Colonic mucosa (tissue), 4 donors: ENCODE data around the gene STARD5. TPM values are rescaled to one million over a fixed set of nuclear protein-coding genes. Genes with fewer than 3 reads are reported as not detected.

Experiments
- DNase-seq: peaks from one replicate; pipeline ENCODE4 v3.0.0-alpha.2; 2020
- H3K27ac ChIP-seq: fragments of 200-600 bp; one replicate; pipeline ENCODE4 v1.8.0; 2021
- H3K27me3 ChIP-seq: fragments of 200-600 bp; one replicate; pipeline ENCODE4 v1.8.0; 2021
- H3K36me3 ChIP-seq: fragments of 200-600 bp; one replicate; pipeline ENCODE4 v1.8.0; 2021
- H3K4me1 ChIP-seq: fragments of 200-600 bp; one replicate; pipeline ENCODE4 v1.8.0; 2021; ENCODE audit warnings: mild to moderate bottlenecking
- H3K4me3 ChIP-seq: fragments of 200-600 bp; one replicate; pipeline ENCODE4 v1.8.0; 2021
- H3K9ac ChIP-seq, 2 donors: one replicate each; pipeline ENCODE4 v1.7.0; 2013; ENCODE audit warnings: control low read depth in 2 of 2, low read depth in 2 of 2, low read length in 2 of 2
- H3K9me3 ChIP-seq: fragments of 200-600 bp; one replicate; pipeline ENCODE4 v1.8.0; 2021
- intact Hi-C: fragments of 100-400 bp; cut with DNase I; formaldehyde crosslinking; loops from one replicate; pipeline ENCODE4 v1.14.1; 2022
- total RNA-seq, 2 donors: library from RNA; stranded (reverse); fragmentation: NEBNext Ultra II Directional in 1 of 2; extraction: Animal tissue kit (Norgen Biotek cat#: 25700) in 1 of 2; gene quantifications; one replicate each; pipeline ENCODE4 v1.2.1, GENCODE V29; 2021
- TF ChIP-seq, protein P1 (sequence below): fragments of 200-600 bp; IDR thresholded peaks from one replicate; pipeline ENCODE4 v1.8.0; 2022; ENCODE audit warnings: antibody characterized with exemption, mild to moderate bottlenecking
- donor health status: healthy.
- donor health status: DM: no; HTN: no; CAD: no.
- donor health status: DM: no; HTN: no; CAD: no.

Gene STARD5
- total RNA-seq, 2 donors from 2014 or later: 34.7 to 38.7 TPM

DNA sequence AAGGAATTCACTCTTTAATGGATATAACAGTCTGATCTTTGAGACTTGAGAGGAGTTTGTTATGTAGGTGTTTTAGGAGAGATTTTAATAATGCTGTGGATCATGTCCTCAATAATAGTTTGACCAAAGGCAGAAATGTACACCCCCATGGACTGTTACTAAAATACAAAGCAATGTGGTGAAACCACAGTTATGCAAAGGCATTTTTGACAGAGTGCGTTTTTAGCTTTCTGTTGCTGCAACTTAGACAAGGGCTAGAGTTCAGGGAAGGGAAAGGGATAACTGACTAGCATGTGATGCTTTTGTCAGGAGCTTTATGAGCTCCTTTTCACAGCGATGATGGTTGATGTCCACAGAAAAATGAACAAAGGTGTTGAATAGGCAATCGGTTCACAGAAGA lies 3.6 kb upstream of the STARD5 start:
- Histone ChIP-seq H3K4me3 (no peak overlapping the region), H3K27me3 (no peaks in the 10 kb centered on the region), H3K9me3 (no peaks in the 10 kb centered on the region), H3K4me1 (peaks cover 5% of the 10 kb centered on the region), H3K27ac (no peak overlapping the region), H3K36me3 (no peaks in the 10 kb centered on the region), H3K9ac (no peak overlapping the region)
- TF ChIP-seq, protein P1, sequence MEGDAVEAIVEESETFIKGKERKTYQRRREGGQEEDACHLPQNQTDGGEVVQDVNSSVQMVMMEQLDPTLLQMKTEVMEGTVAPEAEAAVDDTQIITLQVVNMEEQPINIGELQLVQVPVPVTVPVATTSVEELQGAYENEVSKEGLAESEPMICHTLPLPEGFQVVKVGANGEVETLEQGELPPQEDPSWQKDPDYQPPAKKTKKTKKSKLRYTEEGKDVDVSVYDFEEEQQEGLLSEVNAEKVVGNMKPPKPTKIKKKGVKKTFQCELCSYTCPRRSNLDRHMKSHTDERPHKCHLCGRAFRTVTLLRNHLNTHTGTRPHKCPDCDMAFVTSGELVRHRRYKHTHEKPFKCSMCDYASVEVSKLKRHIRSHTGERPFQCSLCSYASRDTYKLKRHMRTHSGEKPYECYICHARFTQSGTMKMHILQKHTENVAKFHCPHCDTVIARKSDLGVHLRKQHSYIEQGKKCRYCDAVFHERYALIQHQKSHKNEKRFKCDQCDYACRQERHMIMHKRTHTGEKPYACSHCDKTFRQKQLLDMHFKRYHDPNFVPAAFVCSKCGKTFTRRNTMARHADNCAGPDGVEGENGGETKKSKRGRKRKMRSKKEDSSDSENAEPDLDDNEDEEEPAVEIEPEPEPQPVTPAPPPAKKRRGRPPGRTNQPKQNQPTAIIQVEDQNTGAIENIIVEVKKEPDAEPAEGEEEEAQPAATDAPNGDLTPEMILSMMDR: no peak
- DNase-seq: no peak
- intact Hi-C loops: no loop called here

GRCh38 chr15:81326466-81327212 lies 2.7 kb upstream of the STARD5 start:
- no peak for DNase-seq
- intact Hi-C loops: no loop called here
- no peaks in the 10 kb centered on the region for H3K27me3 ChIP-seq

DNA sequence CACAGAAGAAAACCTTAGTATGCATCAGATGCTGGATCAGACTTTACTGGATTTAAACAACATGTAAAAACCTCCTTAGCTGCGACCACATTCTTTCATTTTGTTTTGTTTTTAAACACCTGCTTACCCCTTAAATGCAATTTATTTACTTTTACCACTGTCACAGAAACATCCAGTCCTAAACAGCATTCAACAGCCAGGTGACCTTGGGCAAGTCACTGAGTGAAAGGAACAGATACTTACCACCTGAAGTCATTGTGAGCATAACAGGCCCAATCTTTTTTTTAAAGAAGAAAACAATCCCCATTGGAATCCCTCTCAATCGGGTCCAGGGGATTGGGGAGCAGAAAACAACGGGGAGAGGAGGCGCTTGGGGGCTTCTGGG lies 390 bp downstream of the STARD5 start:
- Histone ChIP-seq H3K36me3 (peaks cover 3% of the 10 kb centered on the region), H3K9me3 (no peaks in the 10 kb centered on the region), H3K27me3 (no peaks in the 10 kb centered on the region), H3K27ac (peak overlapping the region; percentile 79), H3K4me3 (peak overlapping the region; percentile 80), H3K4me1 (peaks cover 5% of the 10 kb centered on the region), H3K9ac (peak overlapping the region; percentile 91 to 95)
- no peak for DNase-seq
- intact Hi-C loops: no loop called here
- TF ChIP-seq, protein P1: no peak

More at GRCh38 chr15:81326466-81327212, 2.7 kb upstream of the STARD5 start:
- no peaks in the 10 kb centered on the region for H3K9me3 ChIP-seq
- no peaks in the 10 kb centered on the region for H3K36me3 ChIP-seq
- TF ChIP-seq, protein P1: no peak
- no peak overlapping the region for H3K9ac ChIP-seq
- no peak overlapping the region for H3K4me3 ChIP-seq
- no peak overlapping the region for H3K27ac ChIP-seq
- peaks cover 5% of the 10 kb centered on the region for H3K4me1 ChIP-seq

- H3K27ac ChIP-seq: peak overlapping the region; percentile 79
- peak; percentile 76 for DNase-seq
Observed at GRCh38 chr15:81322676-81323253, 1.2 kb downstream of the STARD5 start.

DNA sequence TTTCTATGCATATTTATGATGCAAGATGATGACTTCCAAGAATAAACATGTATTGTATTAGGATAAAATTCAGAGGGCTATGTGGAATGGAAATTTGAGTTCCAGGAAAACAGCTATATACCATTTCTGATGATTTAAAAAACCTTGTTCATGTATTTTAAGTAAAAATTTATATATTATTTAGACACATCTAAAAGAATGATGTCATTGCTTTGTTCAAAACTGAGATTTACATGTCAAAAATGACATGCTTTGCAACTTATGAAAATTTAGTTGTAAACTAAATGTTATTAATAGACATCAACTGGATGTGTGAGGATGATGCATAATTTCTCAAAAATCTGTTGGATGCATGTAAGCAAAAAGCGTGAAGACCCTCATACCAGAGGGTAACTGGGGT lies 2.3 kb downstream of the STARD5 start:
- intact Hi-C loops: no loop called here
- no peak overlapping the region for H3K27ac ChIP-seq

More at GRCh38 chr15:81322676-81323253, 1.2 kb downstream of the STARD5 start:
- peaks cover 3% of the 10 kb centered on the region for H3K36me3 ChIP-seq
- intact Hi-C loops: no loop called here
- peak overlapping the region; percentile 80 for H3K4me3 ChIP-seq
- H3K9me3 ChIP-seq: no peaks in the 10 kb centered on the region
- H3K27me3 ChIP-seq: no peaks in the 10 kb centered on the region
- H3K4me1 ChIP-seq: peaks cover 5% of the 10 kb centered on the region
- TF ChIP-seq, protein P1: no peak
- H3K9ac ChIP-seq: peak overlapping the region; percentile 26 to 91

More for the DNA sequence above, 2.3 kb downstream of the STARD5 start:
- DNase-seq: no peak
- Histone ChIP-seq H3K36me3 (peaks cover 3% of the 10 kb centered on the region), H3K9me3 (no peaks in the 10 kb centered on the region), H3K4me1 (peaks cover 5% of the 10 kb centered on the region), H3K9ac (no peak overlapping the region), H3K4me3 (no peak overlapping the region), H3K27me3 (no peaks in the 10 kb centered on the region)
- TF ChIP-seq, protein P1: no peak
